HepG2 (cell line): Measurements from ENCODE around the gene HOXC12. TPM values are rescaled to one million over a fixed set of nuclear protein-coding genes. Genes with fewer than 3 reads are reported as not detected.

ENCODE experiments used
- ATAC-seq: fragments of 200-7000 bp; cut with Tn5 transposase; 3 replicates; pipeline ENCODE4 v1.9.1; 2020; ENCODE audit warnings: mild to moderate bottlenecking, moderate library complexity
- BruUV-seq: library from RNA; stranded (reverse); fragments of 400-500 nt; replicated peaks from 2 replicates; lab custom pipeline; 2021; lab: Mats Ljungman, UMichigan
- CTCF ChIA-PET: fragments of 300-600 bp; formaldehyde crosslinking; extraction: SDS; loops from one replicate; lab custom pipeline; 2021; ENCODE audit warnings: low total read pairs, inconsistent platforms, low intra/inter-chr PET ratio; lab: Yijun Ruan, JAX
- POLR2A ChIA-PET: fragments of 350-600 bp; sonication (Branson Sonifier 250); formaldehyde crosslinking; loops from one replicate; lab custom pipeline; 2020; ENCODE audit warnings: antibody characterized with exemption, inconsistent platforms; lab: Yijun Ruan, JAX
- DNase-seq: peaks from one replicate; pipeline ENCODE4 v3.0.0-alpha.2; 2015; ENCODE audit warnings: low spot score
- FAIRE-seq: peaks from 3 replicates; lab custom pipeline; 2011; peaks lifted over from hg19 to GRCh38; lab: Jason Lieb, UNC
- H2AFZ ChIP-seq: one replicate; pipeline ENCODE4 v1.6.1; 2011; ENCODE audit warnings: low read length, inconsistent platforms
- H3K27ac ChIP-seq: fragments of 300-600 bp; 3 replicates; pipeline ENCODE4 v1.8.0; 2011; ENCODE audit warnings: mixed run types, mild to moderate bottlenecking, mixed read lengths, low read length, inconsistent platforms; ENCODE audit not compliant: insufficient read depth; ENCODE audit errors: extremely low read length
- H3K27me3 ChIP-seq, 2 experiments: fragments of 200-600 bp in 1 of 2; 2 replicates in 1 of 2; 3 replicates in 1 of 2; pipeline versions ENCODE4 v1.6.0 to v1.8.0; 2011; ENCODE audit warnings: low read length in 2 of 2, mild to moderate bottlenecking in 2 of 2, moderate library complexity in 2 of 2, inconsistent platforms in 1 of 2; ENCODE audit not compliant: insufficient read depth in 2 of 2, control insufficient read depth in 1 of 2
- H3K36me3 ChIP-seq, 2 experiments: fragments of 200-600 bp in 1 of 2; replicated peaks in 1 of 2; 2 replicates in 1 of 2; 3 replicates in 1 of 2; pipeline versions ENCODE4 v1.5.1 to v1.8.0; 2011; ENCODE audit warnings: low read length in 2 of 2, inconsistent platforms in 1 of 2; ENCODE audit not compliant: insufficient read depth in 2 of 2, control insufficient read depth in 1 of 2
- H3K4me1 ChIP-seq: 2 replicates; pipeline ENCODE4 v1.5.1; 2012; ENCODE audit warnings: low read length, inconsistent platforms; ENCODE audit not compliant: insufficient read depth
- H3K4me2 ChIP-seq: 2 replicates; pipeline ENCODE4 v1.6.0; 2011; ENCODE audit warnings: low read depth, low read length, inconsistent platforms
- H3K4me3 ChIP-seq, 3 experiments: fragments of 200-600 bp in 1 of 3; sonication (generic), shearing (Covaris generic) in 1 of 3; replicated peaks in 1 of 3; 2 replicates each; pipeline ENCODE4 v1.5.1; 2011 to 2016; ENCODE audit warnings: low read length in 3 of 3, inconsistent platforms in 2 of 3, low read depth in 2 of 3, mild to moderate bottlenecking in 2 of 3, control low read depth in 1 of 3, mixed read lengths in 1 of 3; ENCODE audit not compliant: insufficient read depth in 1 of 3
- H3K79me2 ChIP-seq: one replicate; pipeline ENCODE4 v1.6.1; 2011; ENCODE audit warnings: low read length, inconsistent platforms; ENCODE audit not compliant: insufficient read depth
- H3K9ac ChIP-seq: 2 replicates; pipeline ENCODE4 v1.6.0; 2011; ENCODE audit warnings: mild to moderate bottlenecking, low read depth, low read length, inconsistent platforms; ENCODE audit not compliant: insufficient read depth
- H3K9me3 ChIP-seq: 2 replicates; pipeline ENCODE4 v1.5.1; 2012; ENCODE audit warnings: mild to moderate bottlenecking, low read length
- H4K20me1 ChIP-seq: 2 replicates; pipeline ENCODE4 v1.6.0; 2011; ENCODE audit warnings: inconsistent platforms, mild to moderate bottlenecking, low read length, moderate library complexity; ENCODE audit not compliant: insufficient read depth
- ATF2 ChIP-seq: sonication (generic); formaldehyde crosslinking; IDR thresholded peaks from 2 replicates; pipeline ENCODE4 v1.4.0; 2020; ENCODE audit warnings: missing genetic modification reagents
- NCOR1 ChIP-seq: fragments of 200-600 bp; sonication (generic); IDR thresholded peaks from 2 replicates; pipeline ENCODE4 v1.7.0; 2017; ENCODE audit warnings: antibody characterized with exemption, low read length, borderline replicate concordance
- ZNF839 ChIP-seq: sonication (generic); formaldehyde crosslinking; IDR thresholded peaks from 2 replicates; pipeline ENCODE4 v1.4.0; 2020; ENCODE audit warnings: missing genetic modification reagents, mild to moderate bottlenecking, borderline replicate concordance
- WGBS: methylation state at CpG from one replicate; pipeline ENCODE4 v1.1.6; 2017; ENCODE audit warnings: low lambda C conversion rate; 5-methylcytosine and 5-hydroxymethylcytosine counted together
- in situ Hi-C: cut with HindIII; loops from 2 replicates; pipeline ENCODE4 v1.10.0; 2017; ENCODE audit warnings: low pct_unique_long_range_greater_than_20kb; ENCODE audit not compliant: extremely low pct_ligation_motif_present
- intact Hi-C: fragments of 100-400 bp; cut with micrococcal nuclease; formaldehyde crosslinking; loops from one replicate; pipeline ENCODE4 v1.10.0; 2022; ENCODE audit not compliant: unreplicated experiment
- polyA plus RNA-seq, 8 experiments: library from polyadenylated mRNA; depleted of rRNA in 3 of 8; stranded (reverse) in 7 of 8; unstranded in 1 of 8; fragments of >200 nt; fragmentation: Illumina TruSeq in 4 of 8; extraction: Trizol in 4 of 8; gene quantifications; 2 replicates each; pipeline versions ENCODE4 v1.2.1 to v1.2.3, GENCODE V29; 2011 to 2016; ENCODE audit warnings: low read depth in 4 of 8, missing spikeins in 1 of 8, mixed read lengths in 1 of 8; ENCODE audit not compliant: insufficient read depth in 1 of 8
- total RNA-seq, 5 experiments: library from RNA; depleted of rRNA; stranded (reverse); fragments of >200 nt; fragmentation: Illumina TruSeq; extraction: Trizol; gene quantifications; 2 replicates each; pipeline ENCODE4 v1.2.3, GENCODE V29; 2016; ENCODE audit warnings: low read depth in 1 of 5
- TF ChIP-seq, protein P1 (sequence below): sonication (generic); formaldehyde crosslinking; conservative IDR thresholded peaks from 2 replicates; pipeline ENCODE4 v1.8.0; 2022; ENCODE audit warnings: low read depth, missing genetic modification reagents

Gene HOXC12
- total and polyA plus RNA-seq, 2 of the 13 experiments (the other 11 are each of a cell fraction or from before 2014, with no cell fraction given): not detected

GRCh38 chr12:53969588-53970259 lies 15.0 kb downstream of the HOXC12 start (continued):
- no peak for TF ChIP-seq ZNF839 (CRISPR knock-in tag)
- TF ChIP-seq, protein P1, sequence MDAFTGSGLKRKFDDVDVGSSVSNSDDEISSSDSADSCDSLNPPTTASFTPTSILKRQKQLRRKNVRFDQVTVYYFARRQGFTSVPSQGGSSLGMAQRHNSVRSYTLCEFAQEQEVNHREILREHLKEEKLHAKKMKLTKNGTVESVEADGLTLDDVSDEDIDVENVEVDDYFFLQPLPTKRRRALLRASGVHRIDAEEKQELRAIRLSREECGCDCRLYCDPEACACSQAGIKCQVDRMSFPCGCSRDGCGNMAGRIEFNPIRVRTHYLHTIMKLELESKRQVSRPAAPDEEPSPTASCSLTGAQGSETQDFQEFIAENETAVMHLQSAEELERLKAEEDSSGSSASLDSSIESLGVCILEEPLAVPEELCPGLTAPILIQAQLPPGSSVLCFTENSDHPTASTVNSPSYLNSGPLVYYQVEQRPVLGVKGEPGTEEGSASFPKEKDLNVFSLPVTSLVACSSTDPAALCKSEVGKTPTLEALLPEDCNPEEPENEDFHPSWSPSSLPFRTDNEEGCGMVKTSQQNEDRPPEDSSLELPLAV (CRISPR knock-in tag): no peak

GRCh38 chr12:53970451-53970850 lies 15.7 kb downstream of the HOXC12 start:
- H3K9ac ChIP-seq: no peak overlapping the region
- no peak for FAIRE-seq
- intact Hi-C loops: no loop called here
- no peaks in the 10 kb centered on the region for H3K79me2 ChIP-seq
- 0 out of 2 replicates have a peak, but pooled peaks cover 2% of the 10 kb centered on the region for H4K20me1 ChIP-seq
- H3K36me3 ChIP-seq: no peaks in the 10 kb centered on the region
- CTCF ChIA-PET: no interaction called here
- peaks cover 12% of the 10 kb centered on the region; the same call in 1 of the 2 replicates for H3K4me1 ChIP-seq
- no peak for DNase-seq
- no peak overlapping the region for H2AFZ ChIP-seq
- H3K27ac ChIP-seq: no peak overlapping the region
- TF ChIP-seq NCOR1 (no peak), ATF2 (CRISPR knock-in tag) (no peak)
- TF ChIP-seq, all 625 proteins: peak for 0
- ATAC-seq: no peak
- Histone ChIP-seq H3K27me3 (peaks cover 17 to 97% of the 10 kb centered on the region in 2 experiments), H3K4me2 (no peak overlapping the region), H3K4me3 (no peak overlapping the region), H3K9me3 (no peaks in the 10 kb centered on the region)
- in situ Hi-C loops: no loop called here
- POLR2A ChIA-PET: no interaction called here
- 2% methylated on average over 3 of the region's 4 CpGs for WGBS
- BruUV-seq: no TSS peak
